HL-60 (cell line): ENCODE data around the gene SLC25A1.

ENCODE experiments used
- DNase-seq, 2 experiments: peaks; one replicate each; pipeline ENCODE4 v3.0.0-alpha.2; 2010 to 2020; ENCODE audit warnings: low read depth in 1 of 2, low spot score in 1 of 2
- H3K27ac ChIP-seq: fragments of 250-450 bp; sonication (Bioruptor Pico); replicated peaks from 2 replicates; pipeline ENCODE4 v1.5.1; 2020; ENCODE audit warnings: mild to moderate bottlenecking, moderate library complexity
- H3K27me3 ChIP-seq: fragments of 250-450 bp; sonication (Bioruptor Pico); 2 replicates; pipeline ENCODE4 v1.5.1; 2021; ENCODE audit warnings: mild to moderate bottlenecking, moderate library complexity; ENCODE audit not compliant: insufficient read depth, poor library complexity, severe bottlenecking
- H3K4me3 ChIP-seq: replicated peaks from 2 replicates; pipeline ENCODE4 v1.5.1; 2011; ENCODE audit warnings: mild to moderate bottlenecking, control low read depth, low read length; ENCODE audit not compliant: insufficient read depth
- GABPA ChIP-seq: IDR thresholded peaks from 2 replicates; pipeline ENCODE4 v1.6.1; 2012; ENCODE audit warnings: low read depth
- POLR2AphosphoS5 ChIP-seq: IDR thresholded peaks from 2 replicates; pipeline ENCODE4 v1.6.1; 2012; ENCODE audit warnings: low read depth
- SPI1 ChIP-seq: IDR thresholded peaks from 2 replicates; pipeline ENCODE4 v1.6.1; 2012; ENCODE audit warnings: low read depth, mild to moderate bottlenecking, borderline replicate concordance
- TF ChIP-seq, protein P1 (sequence below): IDR thresholded peaks from one replicate; pipeline ENCODE4 v1.5.1; 2011; ENCODE audit warnings: low read length, control low read depth, inconsistent platforms; ENCODE audit not compliant: insufficient read depth
- TF ChIP-seq, protein P2 (sequence below): IDR thresholded peaks from 2 replicates; pipeline ENCODE4 v1.6.1; 2012; ENCODE audit warnings: low read depth; ENCODE audit not compliant: insufficient replicate concordance

The SLC25A1 gene

DNA sequence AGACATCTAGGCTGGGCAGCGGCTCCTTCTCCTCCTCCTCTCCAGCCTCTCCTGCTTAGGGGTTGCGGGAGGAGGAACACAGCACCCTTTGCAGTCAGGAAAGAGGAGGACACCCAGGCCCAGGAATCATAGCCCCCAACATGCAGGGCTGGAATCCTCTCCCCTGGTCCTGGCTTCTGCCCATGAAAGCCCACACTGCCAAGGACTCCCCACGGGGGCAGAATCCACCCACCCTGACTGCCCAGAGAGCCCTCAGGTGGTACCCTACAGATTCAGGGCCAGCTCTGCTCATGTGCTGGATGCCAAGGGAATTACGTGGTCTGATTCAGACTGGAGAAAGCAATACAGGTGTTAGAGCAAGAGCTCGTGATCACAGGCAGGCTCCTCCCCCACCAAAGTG, 38.6 kb downstream of the SLC25A1 start:
- no peak overlapping the region for H3K27ac ChIP-seq
- no peak overlapping the region for H3K4me3 ChIP-seq
- H3K27me3 ChIP-seq, result no peaks in the 10 kb centered on the region
- no peak for DNase-seq
- TF ChIP-seq POLR2AphosphoS5 (no peak), GABPA (no peak), SPI1 (no peak)
- TF ChIP-seq, protein P1, sequence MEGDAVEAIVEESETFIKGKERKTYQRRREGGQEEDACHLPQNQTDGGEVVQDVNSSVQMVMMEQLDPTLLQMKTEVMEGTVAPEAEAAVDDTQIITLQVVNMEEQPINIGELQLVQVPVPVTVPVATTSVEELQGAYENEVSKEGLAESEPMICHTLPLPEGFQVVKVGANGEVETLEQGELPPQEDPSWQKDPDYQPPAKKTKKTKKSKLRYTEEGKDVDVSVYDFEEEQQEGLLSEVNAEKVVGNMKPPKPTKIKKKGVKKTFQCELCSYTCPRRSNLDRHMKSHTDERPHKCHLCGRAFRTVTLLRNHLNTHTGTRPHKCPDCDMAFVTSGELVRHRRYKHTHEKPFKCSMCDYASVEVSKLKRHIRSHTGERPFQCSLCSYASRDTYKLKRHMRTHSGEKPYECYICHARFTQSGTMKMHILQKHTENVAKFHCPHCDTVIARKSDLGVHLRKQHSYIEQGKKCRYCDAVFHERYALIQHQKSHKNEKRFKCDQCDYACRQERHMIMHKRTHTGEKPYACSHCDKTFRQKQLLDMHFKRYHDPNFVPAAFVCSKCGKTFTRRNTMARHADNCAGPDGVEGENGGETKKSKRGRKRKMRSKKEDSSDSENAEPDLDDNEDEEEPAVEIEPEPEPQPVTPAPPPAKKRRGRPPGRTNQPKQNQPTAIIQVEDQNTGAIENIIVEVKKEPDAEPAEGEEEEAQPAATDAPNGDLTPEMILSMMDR, result no peak
- TF ChIP-seq, protein P2, sequence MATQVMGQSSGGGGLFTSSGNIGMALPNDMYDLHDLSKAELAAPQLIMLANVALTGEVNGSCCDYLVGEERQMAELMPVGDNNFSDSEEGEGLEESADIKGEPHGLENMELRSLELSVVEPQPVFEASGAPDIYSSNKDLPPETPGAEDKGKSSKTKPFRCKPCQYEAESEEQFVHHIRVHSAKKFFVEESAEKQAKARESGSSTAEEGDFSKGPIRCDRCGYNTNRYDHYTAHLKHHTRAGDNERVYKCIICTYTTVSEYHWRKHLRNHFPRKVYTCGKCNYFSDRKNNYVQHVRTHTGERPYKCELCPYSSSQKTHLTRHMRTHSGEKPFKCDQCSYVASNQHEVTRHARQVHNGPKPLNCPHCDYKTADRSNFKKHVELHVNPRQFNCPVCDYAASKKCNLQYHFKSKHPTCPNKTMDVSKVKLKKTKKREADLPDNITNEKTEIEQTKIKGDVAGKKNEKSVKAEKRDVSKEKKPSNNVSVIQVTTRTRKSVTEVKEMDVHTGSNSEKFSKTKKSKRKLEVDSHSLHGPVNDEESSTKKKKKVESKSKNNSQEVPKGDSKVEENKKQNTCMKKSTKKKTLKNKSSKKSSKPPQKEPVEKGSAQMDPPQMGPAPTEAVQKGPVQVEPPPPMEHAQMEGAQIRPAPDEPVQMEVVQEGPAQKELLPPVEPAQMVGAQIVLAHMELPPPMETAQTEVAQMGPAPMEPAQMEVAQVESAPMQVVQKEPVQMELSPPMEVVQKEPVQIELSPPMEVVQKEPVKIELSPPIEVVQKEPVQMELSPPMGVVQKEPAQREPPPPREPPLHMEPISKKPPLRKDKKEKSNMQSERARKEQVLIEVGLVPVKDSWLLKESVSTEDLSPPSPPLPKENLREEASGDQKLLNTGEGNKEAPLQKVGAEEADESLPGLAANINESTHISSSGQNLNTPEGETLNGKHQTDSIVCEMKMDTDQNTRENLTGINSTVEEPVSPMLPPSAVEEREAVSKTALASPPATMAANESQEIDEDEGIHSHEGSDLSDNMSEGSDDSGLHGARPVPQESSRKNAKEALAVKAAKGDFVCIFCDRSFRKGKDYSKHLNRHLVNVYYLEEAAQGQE, result no peak

DNA sequence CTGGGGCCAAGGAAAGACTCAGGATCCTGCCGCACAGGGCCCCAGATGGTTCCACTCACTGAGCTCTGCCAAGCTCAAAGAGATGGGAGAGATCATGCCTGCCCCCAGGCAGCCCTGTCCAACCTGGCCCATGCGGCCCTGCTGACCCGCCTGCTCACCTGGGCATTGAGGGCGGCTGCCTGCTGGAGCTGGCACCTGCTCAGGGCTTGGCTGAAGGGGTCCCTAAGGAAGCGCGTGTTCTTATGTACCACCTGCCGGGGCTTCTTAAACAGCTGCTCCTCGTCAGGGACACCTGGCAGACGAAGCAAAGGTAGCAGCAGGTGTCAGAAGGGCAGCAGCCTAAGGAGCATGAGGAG, 39.6 kb downstream of the SLC25A1 start:
- Histone ChIP-seq H3K27me3 (no peaks in the 10 kb centered on the region), H3K27ac (no peak overlapping the region), H3K4me3 (no peak overlapping the region)
- DNase-seq, result no peak
- TF ChIP-seq SPI1 (no peak), POLR2AphosphoS5 (no peak), GABPA (no peak)
- TF ChIP-seq, protein P1, result no peak
- TF ChIP-seq, protein P2, result no peak

DNA sequence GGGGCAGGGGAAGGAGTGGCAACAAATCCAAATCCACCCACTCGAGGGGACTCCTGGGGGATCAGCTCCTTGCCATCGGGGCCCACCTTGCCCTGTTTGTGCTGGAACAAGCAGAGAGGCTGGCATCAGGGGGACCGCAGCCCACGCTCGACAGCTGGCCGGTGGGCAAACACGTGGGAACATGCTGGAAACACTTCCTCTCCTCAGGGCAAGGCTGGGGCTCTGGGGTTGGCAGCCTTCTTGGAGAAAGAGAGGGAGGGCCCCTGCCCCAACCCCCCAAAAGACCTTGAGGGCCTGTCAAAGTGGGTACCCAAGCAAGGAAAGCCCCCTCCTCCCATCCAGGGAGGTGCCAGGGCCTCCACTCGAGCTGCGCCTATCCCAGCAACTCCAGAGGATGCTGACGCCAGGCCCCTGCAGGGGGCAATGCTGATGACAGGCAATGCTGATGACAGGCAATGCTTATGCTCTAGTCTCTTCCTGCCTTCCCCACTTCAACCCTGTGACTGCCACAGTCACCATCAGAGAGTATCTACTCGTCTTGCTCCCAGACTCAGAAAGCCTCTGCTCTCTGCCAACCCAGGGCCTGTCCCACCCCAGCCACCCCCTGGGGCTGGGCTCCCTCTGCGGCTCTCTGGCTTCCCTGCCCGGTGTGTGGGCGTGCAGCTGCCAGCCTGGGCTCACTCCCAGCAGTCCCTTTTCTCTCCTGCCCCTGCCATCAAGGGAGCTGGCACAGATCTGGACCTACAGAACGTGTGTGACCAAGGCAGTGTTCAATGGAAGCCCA, 40.1 kb downstream of the SLC25A1 start:
- no peak for DNase-seq
- Histone ChIP-seq H3K27ac (no peak overlapping the region), H3K27me3 (no peaks in the 10 kb centered on the region), H3K4me3 (no peak overlapping the region)
- TF ChIP-seq, protein P1, result no peak
- TF ChIP-seq, protein P2, result no peak
- no peak for TF ChIP-seq POLR2AphosphoS5
